HCT116 (cell line): ENCODE results near the gene EP300. TPM values are rescaled to one million over a fixed set of nuclear protein-coding genes. Genes with fewer than 3 reads are reported as not detected.

Source experiments
- ATAC-seq: fragments of 200-7000 bp; cut with Tn5 transposase; 2 replicates; pipeline ENCODE4 v1.9.1; 2020; ENCODE audit warnings: mild to moderate bottlenecking, moderate library complexity
- BruUV-seq: library from RNA; stranded (reverse); fragments of 400-500 nt; replicated peaks from 2 replicates; lab custom pipeline; 2021; lab: Mats Ljungman, UMichigan
- CTCF ChIA-PET: fragments of 300-600 bp; sonication (Branson Sonifier 250); formaldehyde crosslinking; loops from one replicate; lab custom pipeline; 2021; ENCODE audit warnings: antibody characterized with exemption; lab: Charles Lee
- POLR2A ChIA-PET: fragments of 300-600, 350-600 bp; sonication (Branson Sonifier 250); formaldehyde crosslinking; loops from one replicate; lab custom pipeline; 2021; ENCODE audit warnings: antibody characterized with exemption; lab: Charles Lee
- RAD21 ChIA-PET, 2 experiments: fragments of 300-600 bp; sonication (Branson Sonifier 250); formaldehyde crosslinking; loops; one replicate each; lab custom pipeline; 2023; ENCODE audit warnings: low total read pairs in 2 of 2; ENCODE audit not compliant: uncharacterized antibody in 2 of 2, unreplicated experiment in 2 of 2, low non-redundant PET in 1 of 2; lab: Charles Lee
- DNase-seq: peaks from one replicate; pipeline ENCODE4 v3.0.0-alpha.2; 2010; ENCODE audit warnings: low read depth, low spot score
- H2AFZ ChIP-seq: fragments of 200-600 bp; shearing (Covaris generic), sonication (generic); 2 replicates; pipeline ENCODE4 v1.6.1; 2017; ENCODE audit warnings: low read depth, mixed run types, mixed read lengths, antibody characterized with exemption, low read length; ENCODE audit not compliant: poor library complexity, severe bottlenecking
- H3K27ac ChIP-seq: 2 replicates; pipeline ENCODE4 v1.5.1; 2012; ENCODE audit warnings: low read depth, low read length
- H3K27me3 ChIP-seq: fragments of 200-600 bp; sonication (generic); 2 replicates; pipeline ENCODE4 v1.6.1; 2016; ENCODE audit warnings: mixed run types, low read length, mixed read lengths; ENCODE audit not compliant: insufficient read depth
- H3K36me3 ChIP-seq, 2 experiments: fragments of 200-500 bp in 1 of 2; fragments of 200-600 bp in 1 of 2; sonication (Bioruptor generic) in 1 of 2; sonication (generic) in 1 of 2; 2 replicates each; pipeline versions ENCODE4 v1.5.1 to v1.6.1; 2014 to 2016; ENCODE audit warnings: low read length in 2 of 2, inconsistent platforms in 1 of 2, mixed read lengths in 1 of 2, mixed run types in 1 of 2; ENCODE audit not compliant: insufficient read depth in 2 of 2, control insufficient read depth in 1 of 2
- H3K4me1 ChIP-seq, 2 experiments: fragments of 200-600 bp in 1 of 2; sonication (generic) in 1 of 2; 2 replicates each; pipeline versions ENCODE4 v1.5.1 to v1.6.1; 2012 to 2017; ENCODE audit warnings: low read length in 2 of 2, inconsistent platforms in 1 of 2, mild to moderate bottlenecking in 1 of 2, mixed read lengths in 1 of 2, mixed run types in 1 of 2, moderate library complexity in 1 of 2; ENCODE audit not compliant: insufficient read depth in 2 of 2, control insufficient read depth in 1 of 2
- H3K4me2 ChIP-seq: fragments of 200-600 bp; sonication (generic); 2 replicates; pipeline ENCODE4 v1.6.1; 2017; ENCODE audit warnings: mixed run types, low read length, mixed read lengths
- H3K4me3 ChIP-seq, 2 experiments: fragments of 200-600 bp in 1 of 2; sonication (generic) in 1 of 2; replicated peaks in 1 of 2; 2 replicates each; pipeline ENCODE4 v1.5.1; 2011 to 2016; ENCODE audit warnings: low read length in 2 of 2, control low read depth in 1 of 2, low read depth in 1 of 2, mild to moderate bottlenecking in 1 of 2, mixed read lengths in 1 of 2, mixed run types in 1 of 2
- H3K79me2 ChIP-seq: fragments of 200-600 bp; sonication (generic); 2 replicates; pipeline ENCODE4 v1.6.1; 2017; ENCODE audit warnings: mild to moderate bottlenecking, mixed run types, low read length, moderate library complexity, mixed read lengths; ENCODE audit not compliant: insufficient read depth
- H3K9ac ChIP-seq: fragments of 200-600 bp; sonication (generic); 2 replicates; pipeline ENCODE4 v1.6.1; 2016; ENCODE audit warnings: low read length, mixed read lengths
- H3K9me2 ChIP-seq: fragments of 200-600 bp; sonication (generic), shearing (Covaris generic); 2 replicates; pipeline ENCODE4 v1.6.1; 2017; ENCODE audit warnings: mixed run types, mild to moderate bottlenecking, moderate library complexity; ENCODE audit not compliant: insufficient read depth
- H3K9me3 ChIP-seq, 2 experiments: fragments of 200-500 bp in 1 of 2; fragments of 200-600 bp in 1 of 2; sonication (Bioruptor generic) in 1 of 2; sonication (generic) in 1 of 2; 2 replicates each; pipeline ENCODE4 v1.6.1; 2014 to 2017; ENCODE audit warnings: low read length in 2 of 2, mixed read lengths in 2 of 2, inconsistent platforms in 1 of 2, low read depth in 1 of 2, mild to moderate bottlenecking in 1 of 2, mixed run types in 1 of 2, moderate library complexity in 1 of 2; ENCODE audit not compliant: control insufficient read depth in 1 of 2, insufficient read depth in 1 of 2
- H4K20me1 ChIP-seq: fragments of 200-600 bp; sonication (generic), shearing (Covaris generic); 2 replicates; pipeline ENCODE4 v1.6.1; 2017; ENCODE audit warnings: mixed run types, mild to moderate bottlenecking, moderate library complexity; ENCODE audit not compliant: insufficient read depth
- CEBPB ChIP-seq: IDR thresholded peaks from 2 replicates; pipeline ENCODE4 v1.6.1; 2012; ENCODE audit warnings: low read depth
- EGR1 ChIP-seq: IDR thresholded peaks from 2 replicates; pipeline ENCODE4 v1.6.1; 2012; ENCODE audit warnings: low read depth
- EZH2 ChIP-seq: fragments of 200-600 bp; sonication (generic); IDR thresholded peaks from 2 replicates; pipeline ENCODE4 v1.6.1; 2017; ENCODE audit warnings: antibody characterized with exemption, mixed run types
- EZH2phosphoT487 ChIP-seq: fragments of 200-600 bp; IDR thresholded peaks from 2 replicates; pipeline ENCODE4 v1.6.1; 2018; ENCODE audit warnings: antibody characterized with exemption, borderline replicate concordance
- FOSL1 ChIP-seq: IDR thresholded peaks from 2 replicates; pipeline ENCODE4 v1.6.1; 2012; ENCODE audit warnings: low read depth
- RAD21 ChIP-seq: IDR thresholded peaks from 2 replicates; pipeline ENCODE4 v1.6.1; 2012; ENCODE audit warnings: low read depth, mild to moderate bottlenecking
- SIN3A ChIP-seq: IDR thresholded peaks from 2 replicates; pipeline ENCODE4 v1.6.1; 2012; ENCODE audit warnings: low read depth
- TCF7L2 ChIP-seq: IDR thresholded peaks from 2 replicates; pipeline ENCODE4 v1.7.0; 2011; ENCODE audit warnings: borderline replicate concordance, inconsistent platforms; ENCODE audit not compliant: insufficient read depth, insufficient read length; ENCODE audit errors: extremely low read depth
- YY1 ChIP-seq: IDR thresholded peaks from 2 replicates; pipeline ENCODE4 v1.6.1; 2011; ENCODE audit warnings: low read length, low read depth, moderate library complexity, mild to moderate bottlenecking; ENCODE audit not compliant: insufficient replicate concordance; ENCODE audit errors: extremely low read depth
- ZFX ChIP-seq: fragments of 450-650 bp; IDR thresholded peaks from 2 replicates; pipeline ENCODE4 v1.6.1; 2017
- ZNF274 ChIP-seq: fragments of 200-500 bp; sonication (Bioruptor generic); IDR thresholded peaks from 2 replicates; pipeline ENCODE4 v1.6.1; 2014; ENCODE audit warnings: mild to moderate bottlenecking, low read depth, low read length, inconsistent platforms
- intact Hi-C: fragments of 100-400 bp; cut with micrococcal nuclease; formaldehyde crosslinking; loops from 2 replicates; pipeline ENCODE4 v1.10.0; 2022
- total RNA-seq: library from RNA; stranded (reverse); gene quantifications from one replicate; pipeline ENCODE4 v1.2.1, GENCODE V29; 2021; ENCODE audit not compliant: unreplicated experiment
- TF ChIP-seq, protein P1 (sequence below): IDR thresholded peaks from 2 replicates; pipeline ENCODE4 v1.6.1; 2011; ENCODE audit warnings: mild to moderate bottlenecking, low read length, moderate library complexity; ENCODE audit not compliant: insufficient replicate concordance; ENCODE audit errors: extremely low read depth
- TF ChIP-seq, protein P2 (sequence below): IDR thresholded peaks from 2 replicates; pipeline ENCODE4 v1.6.1; 2012

The EP300 gene
- total RNA-seq, 1 experiment from 2014 or later = 38.8 TPM

DNA sequence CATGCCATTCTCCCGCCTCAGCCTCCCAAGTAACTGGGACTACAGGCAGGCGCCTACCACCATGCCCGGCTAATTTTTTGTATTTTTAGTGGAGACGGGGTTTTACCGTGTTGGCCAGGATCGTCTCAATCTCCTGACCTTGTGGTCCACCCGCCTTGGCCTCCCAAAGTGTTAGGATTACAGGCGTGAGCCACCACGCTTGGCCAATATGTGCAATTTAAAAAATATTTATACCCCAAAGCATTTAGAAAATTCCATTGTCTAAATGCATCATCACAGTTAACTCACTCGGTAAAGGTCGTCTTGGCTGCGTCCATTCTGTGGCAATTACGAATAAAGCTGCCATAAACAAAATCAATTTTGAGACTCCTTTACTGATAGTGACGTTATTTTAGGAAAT, 36.2 kb downstream of the EP300 start:
- POLR2A ChIA-PET = no interaction called here
- Histone ChIP-seq H3K4me1 (no peaks in the 10 kb centered on the region), H3K9ac (no peak overlapping the region), H3K79me2 (peaks cover 56% of the 10 kb centered on the region), H2AFZ (no peak overlapping the region), H4K20me1 (peaks cover 12% of the 10 kb centered on the region; the same call in 1 of the 2 replicates), H3K27ac (no peak overlapping the region), H3K36me3 (peaks cover 42 to 54% of the 10 kb centered on the region in 2 experiments; a peak in 3 of 4 replicates), H3K4me2 (no peak overlapping the region), H3K9me3 (no peaks in the 10 kb centered on the region)
- TF ChIP-seq, protein P1, sequence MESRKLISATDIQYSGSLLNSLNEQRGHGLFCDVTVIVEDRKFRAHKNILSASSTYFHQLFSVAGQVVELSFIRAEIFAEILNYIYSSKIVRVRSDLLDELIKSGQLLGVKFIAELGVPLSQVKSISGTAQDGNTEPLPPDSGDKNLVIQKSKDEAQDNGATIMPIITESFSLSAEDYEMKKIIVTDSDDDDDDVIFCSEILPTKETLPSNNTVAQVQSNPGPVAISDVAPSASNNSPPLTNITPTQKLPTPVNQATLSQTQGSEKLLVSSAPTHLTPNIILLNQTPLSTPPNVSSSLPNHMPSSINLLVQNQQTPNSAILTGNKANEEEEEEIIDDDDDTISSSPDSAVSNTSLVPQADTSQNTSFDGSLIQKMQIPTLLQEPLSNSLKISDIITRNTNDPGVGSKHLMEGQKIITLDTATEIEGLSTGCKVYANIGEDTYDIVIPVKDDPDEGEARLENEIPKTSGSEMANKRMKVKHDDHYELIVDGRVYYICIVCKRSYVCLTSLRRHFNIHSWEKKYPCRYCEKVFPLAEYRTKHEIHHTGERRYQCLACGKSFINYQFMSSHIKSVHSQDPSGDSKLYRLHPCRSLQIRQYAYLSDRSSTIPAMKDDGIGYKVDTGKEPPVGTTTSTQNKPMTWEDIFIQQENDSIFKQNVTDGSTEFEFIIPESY = no peak
- no peak for TF ChIP-seq ZNF274
- no peak for TF ChIP-seq EZH2
- no peak for TF ChIP-seq FOSL1
- no peak for TF ChIP-seq YY1
- TF ChIP-seq EZH2phosphoT487 = no peak
- no peak for TF ChIP-seq CEBPB
- TF ChIP-seq TCF7L2 = no peak
- no peak for TF ChIP-seq ZFX
- TF ChIP-seq RAD21 = no peak
- TF ChIP-seq, protein P2, sequence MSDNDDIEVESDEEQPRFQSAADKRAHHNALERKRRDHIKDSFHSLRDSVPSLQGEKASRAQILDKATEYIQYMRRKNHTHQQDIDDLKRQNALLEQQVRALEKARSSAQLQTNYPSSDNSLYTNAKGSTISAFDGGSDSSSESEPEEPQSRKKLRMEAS = no peak
- TF ChIP-seq EGR1 = no peak
- TF ChIP-seq SIN3A = no peak
- TF ChIP-seq, all 23 proteins: peak for 0
- no peaks in the 10 kb centered on the region for H3K9me2 ChIP-seq
- no peak overlapping the region for H3K4me3 ChIP-seq
- no peaks in the 10 kb centered on the region for H3K27me3 ChIP-seq
- intact Hi-C loops = no loop called here
- BruUV-seq = no TSS peak
- DNase-seq (no peak), ATAC-seq (no peak)
- RAD21 ChIA-PET = no interaction called here
- CTCF ChIA-PET = no interaction called here
